NCI-H2107 treated with DMSO at 0.1 percent for 48 hours (cell line): ENCODE results near the gene NEURL1.

ENCODE experiments used
- DNase-seq: peaks from one replicate; lab custom pipeline; 2025; ENCODE audit not compliant: unreplicated experiment; lab: John Stamatoyannopoulos, UW

Gene NEURL1

DNA sequence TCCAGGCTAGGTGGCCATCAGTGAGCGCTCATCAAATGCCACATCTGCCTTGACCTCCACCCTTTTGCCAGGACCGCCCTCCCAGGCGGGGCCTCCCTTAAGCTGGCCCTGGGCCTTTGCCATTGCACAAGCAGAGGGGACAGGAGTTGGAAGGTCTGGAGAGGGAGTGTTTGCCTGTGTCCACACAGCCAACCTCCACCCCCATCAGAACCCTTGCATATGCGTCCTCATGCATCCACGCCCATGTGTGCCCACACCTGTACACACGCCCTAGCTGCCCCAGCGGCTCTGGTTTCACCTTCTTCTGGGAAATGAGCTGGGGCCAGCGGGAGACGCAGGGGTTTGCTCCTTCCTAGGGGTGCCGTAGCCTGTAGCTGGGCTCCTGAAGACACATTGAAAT, 64.0 kb downstream of the NEURL1 start:
- DNase-seq = no peak

DNA sequence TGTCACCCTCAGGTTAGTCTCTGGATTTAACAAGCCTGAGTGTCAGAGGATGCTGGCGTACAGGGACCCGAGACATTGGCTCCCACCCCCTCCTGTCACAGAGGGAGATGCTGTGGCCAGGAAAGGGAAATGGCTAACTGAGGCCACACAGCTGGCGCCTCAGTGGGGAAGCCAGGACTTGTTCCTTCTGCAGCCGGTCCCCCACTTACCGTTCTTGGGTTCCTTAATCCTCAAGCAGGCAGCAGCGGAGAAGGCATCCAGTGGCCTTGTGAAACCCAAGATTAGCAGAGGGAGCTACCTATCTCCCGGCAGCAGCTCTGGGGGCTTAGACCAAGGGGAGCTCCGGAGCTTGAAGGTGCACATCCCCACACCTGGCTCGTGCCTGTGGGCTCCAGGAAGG, 65.4 kb downstream of the NEURL1 start:
- DNase-seq = no peak

DNA sequence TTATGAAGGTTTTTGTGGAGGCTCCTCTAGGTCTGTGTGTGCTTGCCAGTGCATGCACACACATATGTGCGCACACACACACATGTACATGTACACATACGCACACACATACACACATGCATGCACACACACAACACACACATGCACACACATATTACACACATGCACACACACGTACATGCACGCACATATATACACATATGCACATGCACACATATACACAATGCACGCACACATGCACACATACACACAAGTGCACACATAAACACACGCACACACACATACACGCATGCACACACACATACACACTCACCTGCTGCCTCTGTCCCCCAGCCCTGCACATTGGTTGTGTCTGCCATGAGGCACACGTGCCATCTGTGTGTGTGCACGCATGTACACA, 66.3 kb downstream of the NEURL1 start:
- DNase-seq = no peak

- no peak for DNase-seq
Observed at GRCh38 chr10:103560886-103561285, 67.4 kb downstream of the NEURL1 start.

DNA sequence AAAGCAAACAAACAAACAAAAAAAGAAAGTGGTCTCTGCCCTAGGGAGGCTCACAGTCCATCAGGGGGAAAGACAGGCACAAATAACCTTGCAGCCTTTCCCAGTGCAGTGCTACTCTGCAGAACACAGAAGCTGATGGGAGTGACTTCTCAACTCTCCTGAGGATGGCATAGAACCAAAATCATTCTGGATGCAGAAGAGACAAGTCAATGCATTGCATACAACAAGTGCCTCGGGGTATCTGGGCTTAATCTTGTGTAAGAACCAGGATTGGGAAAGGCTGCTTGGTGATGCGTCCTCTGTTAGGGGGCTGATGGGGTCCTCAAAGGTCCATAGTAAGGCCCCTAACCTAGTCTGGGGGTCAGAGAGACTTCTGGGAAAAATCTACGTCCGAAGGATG, 68.9 kb downstream of the NEURL1 start:
- no peak for DNase-seq

GRCh38 chr10:103563231-103564115, 70.0 kb downstream of the NEURL1 start:
- DNase-seq = no peak

DNA sequence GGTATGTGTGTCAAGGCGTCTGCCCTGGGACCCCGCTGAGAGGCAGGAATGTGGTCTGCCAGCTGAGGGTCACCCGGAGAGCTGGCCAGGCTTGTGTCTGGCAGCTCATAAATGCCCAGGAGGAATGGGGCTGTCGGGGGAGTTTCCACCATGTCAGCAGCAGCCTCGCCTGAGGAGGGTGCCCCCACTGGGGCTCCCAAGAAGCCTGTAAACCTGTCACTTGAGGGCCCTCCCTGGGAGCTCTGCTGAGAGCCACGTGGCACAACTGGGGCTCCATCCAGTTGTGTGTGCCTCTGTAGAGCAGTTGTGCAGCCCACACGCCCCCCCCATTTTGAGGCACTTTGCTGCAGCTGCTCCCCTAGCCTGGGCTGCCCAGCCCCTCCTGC, 70.6 kb downstream of the NEURL1 start:
- DNase-seq = no peak

DNA sequence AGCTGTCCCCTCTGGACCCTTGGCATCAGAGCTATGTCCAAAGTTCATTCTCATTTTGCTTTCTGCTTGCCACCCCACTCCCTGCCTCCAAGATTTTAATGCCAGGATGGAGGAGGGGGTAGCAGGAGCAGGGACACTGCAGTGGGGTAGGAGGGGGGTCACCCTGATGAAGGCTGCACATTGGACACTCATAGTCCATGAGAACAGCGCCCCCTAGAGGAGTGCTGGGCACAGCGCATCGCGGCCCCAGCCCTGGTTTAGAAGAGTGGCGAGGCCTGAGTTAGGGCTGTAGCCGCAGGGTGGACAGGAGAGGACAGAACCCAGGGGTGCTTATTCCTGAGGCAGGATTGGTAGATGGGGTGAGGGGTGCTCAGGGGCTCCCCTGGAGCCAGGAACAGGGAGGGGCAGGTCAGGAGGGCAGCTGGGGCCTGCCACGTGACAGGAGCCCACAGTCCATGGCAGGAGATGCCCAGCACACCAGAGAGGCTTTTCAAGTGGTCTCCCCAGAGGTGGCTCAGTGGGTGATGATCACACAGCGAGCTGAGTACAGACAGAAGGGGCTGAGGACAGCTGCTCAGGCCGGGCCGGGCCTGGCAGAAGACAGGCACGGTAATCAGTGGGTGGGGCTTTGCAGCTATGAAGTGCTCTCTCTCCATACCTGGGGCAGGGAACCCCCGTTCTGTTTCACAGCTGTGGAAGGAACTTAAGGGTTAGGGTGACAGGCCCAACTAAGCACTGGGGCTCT, 71.4 kb downstream of the NEURL1 start:
- DNase-seq = no peak

GRCh38 chr10:103566536-103566935, 73.0 kb downstream of the NEURL1 start:
- DNase-seq = no peak

GRCh38 chr10:103568505-103568904, 75.0 kb downstream of the NEURL1 start:
- no peak for DNase-seq

- DNase-seq = no peak
Observed at GRCh38 chr10:103569896-103570295, 76.4 kb downstream of the NEURL1 start.

GRCh38 chr10:103570844-103571655, 77.5 kb downstream of the NEURL1 start:
- no peak for DNase-seq

DNA sequence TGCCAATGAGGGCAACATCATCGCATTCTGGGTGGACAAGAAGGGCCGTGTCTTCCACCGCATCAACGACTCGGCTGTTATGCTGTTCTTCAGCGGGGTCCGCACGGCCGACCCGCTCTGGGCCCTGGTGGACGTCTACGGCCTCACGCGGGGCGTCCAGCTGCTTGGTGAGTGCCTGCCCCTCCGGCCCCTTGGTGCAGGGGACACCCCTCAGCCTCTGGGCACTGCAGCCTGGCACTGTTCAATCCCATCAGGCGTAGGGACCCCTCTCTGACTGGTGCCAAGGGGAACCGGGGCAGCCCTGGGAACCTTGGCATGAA, 78.1 kb downstream of the NEURL1 start:
- DNase-seq = no peak

GRCh38 chr10:103572347-103573204, 79.1 kb downstream of the NEURL1 start:
- DNase-seq = no peak

DNA sequence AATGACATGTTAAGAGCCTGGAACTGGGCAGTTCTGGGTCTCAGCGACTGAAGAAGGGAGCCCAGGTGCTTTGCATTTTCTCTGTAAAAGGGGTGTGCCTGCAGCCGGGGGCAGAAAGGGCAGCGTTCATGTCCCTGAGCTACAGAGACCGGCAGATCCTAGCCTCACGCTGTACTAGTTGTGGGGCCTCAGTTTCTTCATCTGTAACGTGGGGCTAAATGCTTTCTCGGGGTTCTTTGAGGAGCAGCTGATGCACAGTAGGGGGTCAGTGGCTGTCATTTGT, 79.6 kb downstream of the NEURL1 start:
- DNase-seq = no peak

- DNase-seq = no peak
Observed at GRCh38 chr10:103574097-103575061, 80.9 kb downstream of the NEURL1 start.

DNA sequence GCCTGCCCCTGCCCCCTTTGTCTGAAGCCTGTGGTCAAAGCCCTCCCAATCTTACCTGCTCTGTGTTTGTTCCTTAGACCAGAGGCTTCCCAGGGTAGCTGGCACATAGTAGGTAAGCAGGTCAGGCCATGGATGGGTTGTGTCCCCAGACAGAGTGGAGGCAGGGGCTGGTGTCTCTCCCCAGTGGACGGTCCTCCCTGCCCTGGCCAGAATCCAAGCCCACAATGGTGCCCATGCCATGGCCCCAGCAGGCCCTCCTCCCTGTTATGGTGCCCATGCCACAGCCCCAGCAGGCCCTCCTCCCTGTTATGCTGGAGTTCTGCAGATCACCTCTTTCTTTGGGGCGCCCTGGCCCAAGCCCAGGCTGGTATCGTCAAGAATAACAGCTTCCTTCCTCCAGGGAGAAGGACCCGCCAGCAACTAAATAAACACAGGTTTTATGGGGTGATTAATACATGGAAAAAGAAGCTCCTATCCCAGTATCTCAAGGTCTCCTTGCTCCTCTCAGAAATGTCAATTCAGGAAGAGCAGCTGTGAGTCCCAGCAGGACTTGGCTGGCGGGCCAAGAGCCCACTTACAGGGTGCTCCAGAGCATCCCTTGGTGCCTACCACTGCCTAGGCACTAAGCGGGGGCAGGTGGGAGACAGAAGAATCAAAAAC, 82.0 kb downstream of the NEURL1 start:
- no peak for DNase-seq

DNA sequence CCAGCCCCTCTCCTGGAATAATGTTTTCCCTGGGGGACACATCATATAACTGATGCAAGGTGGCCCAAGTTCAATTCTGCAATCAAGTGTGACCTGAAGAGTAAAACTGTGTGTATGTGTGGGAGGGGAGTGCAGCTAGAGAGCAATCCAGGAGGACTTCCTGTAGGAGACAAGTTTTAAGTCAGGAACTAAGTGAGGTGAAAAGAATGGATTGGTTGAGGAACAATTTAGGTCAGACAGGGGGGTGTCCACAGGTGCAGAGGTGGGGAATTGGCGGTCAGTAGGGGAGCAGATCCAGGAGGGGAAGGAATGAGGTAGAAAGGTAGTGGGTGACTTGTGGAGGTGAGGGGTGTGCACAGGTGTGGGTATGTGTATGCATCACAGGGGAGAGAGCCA, 82.6 kb downstream of the NEURL1 start:
- DNase-seq = no peak

DNA sequence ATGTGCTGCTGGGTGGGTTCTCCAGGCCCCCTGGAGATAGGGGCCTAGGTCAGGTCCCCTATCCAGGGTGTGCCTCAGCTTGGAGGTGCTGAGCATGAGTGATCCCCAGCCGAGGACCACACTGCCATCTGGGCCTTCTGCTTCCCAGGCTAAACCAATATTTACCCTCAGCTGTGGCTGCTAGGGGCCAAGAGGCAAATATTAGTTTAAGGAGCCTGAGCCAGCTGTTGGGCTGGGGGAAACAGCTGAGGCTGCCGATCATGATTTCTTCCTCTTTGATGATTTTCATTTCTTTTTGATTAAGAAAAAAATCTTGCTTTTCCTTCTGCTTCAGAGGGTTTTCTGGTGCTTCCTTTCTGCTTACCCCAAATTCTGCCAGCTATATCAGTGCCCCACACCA, 83.4 kb downstream of the NEURL1 start:
- DNase-seq = no peak
